DMS153 treated with DMSO at 0.1 percent for 48 hours (cell line): ENCODE results near the gene SPOCD1.

ENCODE experiments used
- DNase-seq: peaks from one replicate; lab custom pipeline; 2025; ENCODE audit not compliant: unreplicated experiment; lab: John Stamatoyannopoulos, UW

Gene SPOCD1

DNA sequence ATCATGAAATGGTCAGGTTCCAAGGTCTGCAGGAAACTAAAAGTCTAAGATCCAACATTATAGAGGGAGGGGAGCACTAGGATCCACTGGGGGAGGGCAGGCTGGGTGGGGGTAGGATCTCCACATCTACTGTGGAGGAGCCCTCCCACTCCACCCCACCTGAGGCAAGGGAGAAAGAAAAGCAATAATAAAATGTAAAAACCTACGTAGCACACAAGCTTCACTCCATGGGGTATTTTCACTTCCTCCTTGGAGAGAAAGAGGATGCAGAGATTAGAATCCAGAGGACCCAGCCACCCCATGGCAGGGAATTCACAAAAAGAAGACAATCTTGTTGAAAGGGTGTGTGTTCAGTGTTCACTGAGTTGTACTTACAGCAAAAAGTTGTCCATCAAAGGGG is 14.4 kb downstream of the SPOCD1 start:
- DNase-seq: no peak

DNA sequence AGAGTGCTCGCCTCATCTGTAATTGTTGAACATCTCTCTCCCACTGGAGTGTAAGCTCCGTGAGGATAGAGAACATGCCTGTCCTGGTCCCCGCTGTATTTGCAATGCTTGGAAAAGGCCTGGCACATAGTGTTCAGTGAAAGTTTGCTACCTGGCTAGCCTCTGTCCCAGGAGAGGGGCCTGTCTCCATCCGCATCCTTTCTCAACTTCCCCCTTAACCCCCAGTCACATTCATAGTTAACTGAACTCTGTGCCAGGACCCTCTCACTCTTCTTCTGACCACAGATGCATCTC is 15.2 kb downstream of the SPOCD1 start:
- no peak for DNase-seq

DNA sequence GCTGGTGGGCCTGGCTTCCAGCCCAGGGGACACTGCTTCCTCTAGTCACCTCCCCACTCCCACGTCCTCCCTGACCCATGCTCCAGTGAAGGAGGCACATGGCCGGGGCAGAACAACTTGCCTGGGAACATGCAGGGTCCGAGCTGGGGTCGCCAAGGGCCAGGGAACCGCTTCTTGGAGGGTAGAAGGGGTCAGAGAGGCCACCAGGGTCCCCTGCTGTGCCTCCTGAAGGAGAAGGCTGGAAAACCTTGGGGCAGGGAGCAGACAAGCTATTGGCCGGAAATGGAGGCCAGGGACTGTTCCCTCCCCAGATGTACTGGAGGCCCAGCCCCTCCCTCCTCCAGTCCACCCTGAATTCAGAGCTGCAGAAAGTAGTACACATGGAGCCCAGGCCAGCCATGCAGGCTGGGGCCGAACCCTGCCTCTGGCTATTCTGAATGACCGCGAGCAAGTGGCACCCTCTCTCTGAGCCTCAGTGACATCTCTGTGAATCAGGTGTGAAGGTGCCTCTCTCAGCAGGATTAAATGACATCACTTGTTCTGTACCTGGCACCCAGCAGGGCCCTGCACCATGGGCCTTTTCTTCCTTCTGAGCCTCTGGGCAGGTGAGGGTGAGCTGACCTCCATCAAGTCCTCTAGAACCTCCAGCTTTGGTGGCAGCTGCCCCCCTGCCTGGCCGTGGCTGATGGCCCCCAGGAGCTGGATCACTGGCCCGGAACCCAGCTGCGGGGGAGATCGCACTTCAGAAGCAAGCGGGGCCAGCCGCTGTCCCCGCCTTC is 15.7 kb downstream of the SPOCD1 start:
- DNase-seq: no peak

- no peak for DNase-seq
These were observed 16.5 kb downstream of the SPOCD1 start for GRCh38 chr1:31799196-31799894.

DNA sequence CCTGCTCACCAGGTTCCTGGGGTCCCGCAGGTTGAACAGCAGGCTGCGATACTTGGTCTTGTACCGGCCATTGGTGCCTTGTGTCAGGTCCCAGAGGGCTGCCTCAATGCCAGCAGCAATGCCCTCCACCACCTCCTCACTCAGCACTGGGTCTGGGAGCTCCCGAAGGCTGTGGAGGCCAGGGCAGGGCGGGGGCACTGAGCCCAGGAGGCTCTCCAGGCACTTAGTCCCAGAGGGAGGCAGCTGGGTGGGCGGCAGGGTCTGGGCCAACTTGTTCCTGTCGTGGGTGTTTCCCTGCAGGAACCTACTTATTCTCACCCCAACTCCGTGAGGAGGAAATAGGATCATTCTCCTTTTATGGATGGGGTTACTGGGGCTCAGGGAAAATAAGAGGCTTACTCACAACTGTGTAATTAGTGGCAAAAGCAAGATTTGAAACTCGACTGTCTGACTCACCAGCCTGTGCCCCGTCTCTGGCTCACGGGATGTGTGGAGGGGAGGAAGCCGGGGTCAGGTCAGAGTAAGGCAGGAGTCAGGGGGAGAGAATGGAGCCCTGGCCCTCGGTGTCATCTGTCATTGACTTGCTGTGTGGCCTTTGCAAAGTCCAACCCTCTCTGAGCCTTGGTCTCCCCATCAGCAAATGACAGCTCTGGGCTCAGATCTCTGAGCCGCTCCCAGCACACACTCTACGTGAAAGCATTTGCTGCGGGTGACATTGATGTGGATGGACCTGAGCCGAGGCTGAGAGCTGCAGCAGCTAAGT is 17.2 kb downstream of the SPOCD1 start:
- DNase-seq: no peak

- DNase-seq: no peak
These were observed 17.8 kb downstream of the SPOCD1 start for GRCh38 chr1:31798086-31798432.

- DNase-seq: no peak
These were observed 18.6 kb downstream of the SPOCD1 start for GRCh38 chr1:31797216-31797615.

DNA sequence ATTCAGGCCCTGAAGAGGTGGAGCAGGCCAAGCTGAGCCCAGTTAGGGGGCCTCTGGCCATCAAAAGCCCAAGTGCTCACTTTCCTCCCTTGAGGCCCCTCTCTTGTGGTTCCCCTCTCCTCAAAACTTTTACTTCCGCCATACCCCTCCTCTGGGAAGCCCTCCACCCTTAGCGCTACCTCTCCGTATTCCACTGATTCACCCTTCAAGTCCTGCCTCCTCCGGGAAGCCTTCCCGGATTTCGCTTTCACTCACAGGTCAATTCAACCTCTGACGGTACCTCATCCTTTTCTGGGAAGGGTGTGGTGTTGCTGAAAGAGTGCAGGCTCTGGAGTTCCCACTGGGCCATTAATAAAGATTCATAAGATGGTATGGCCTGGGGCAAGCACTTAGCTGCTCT is 19.1 kb downstream of the SPOCD1 start:
- DNase-seq: no peak

- peak; percentile 75 for DNase-seq
These were observed 19.8 kb downstream of the SPOCD1 start for GRCh38 chr1:31795801-31796621.

DNA sequence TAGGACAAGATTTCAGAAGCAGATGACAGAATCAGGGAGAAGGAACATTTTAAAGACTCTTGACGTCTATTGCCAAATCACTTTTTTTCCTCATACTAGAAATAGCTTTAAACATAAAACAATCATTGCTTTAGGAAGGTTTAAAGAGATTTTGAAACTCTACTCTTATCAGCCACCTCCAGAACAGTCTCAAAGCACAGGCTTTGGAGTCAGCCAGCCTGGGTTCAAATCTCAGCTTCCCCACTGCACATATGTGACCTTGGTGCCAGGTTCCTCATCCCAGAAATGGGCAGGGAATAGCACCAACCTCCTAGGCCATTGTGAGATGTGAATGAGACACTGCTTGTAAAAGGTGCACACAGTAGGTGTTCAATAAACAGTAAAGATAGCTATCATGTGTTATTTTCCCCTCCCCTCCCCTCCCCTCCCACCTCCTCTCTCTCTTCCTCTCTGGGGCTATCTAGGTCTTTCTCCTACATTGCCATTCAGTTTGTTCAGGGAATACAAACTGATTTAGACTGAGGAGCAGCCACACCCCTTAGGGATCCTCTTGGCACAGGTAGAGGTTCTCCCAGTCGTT is 20.6 kb downstream of the SPOCD1 start:
- no peak for DNase-seq

DNA sequence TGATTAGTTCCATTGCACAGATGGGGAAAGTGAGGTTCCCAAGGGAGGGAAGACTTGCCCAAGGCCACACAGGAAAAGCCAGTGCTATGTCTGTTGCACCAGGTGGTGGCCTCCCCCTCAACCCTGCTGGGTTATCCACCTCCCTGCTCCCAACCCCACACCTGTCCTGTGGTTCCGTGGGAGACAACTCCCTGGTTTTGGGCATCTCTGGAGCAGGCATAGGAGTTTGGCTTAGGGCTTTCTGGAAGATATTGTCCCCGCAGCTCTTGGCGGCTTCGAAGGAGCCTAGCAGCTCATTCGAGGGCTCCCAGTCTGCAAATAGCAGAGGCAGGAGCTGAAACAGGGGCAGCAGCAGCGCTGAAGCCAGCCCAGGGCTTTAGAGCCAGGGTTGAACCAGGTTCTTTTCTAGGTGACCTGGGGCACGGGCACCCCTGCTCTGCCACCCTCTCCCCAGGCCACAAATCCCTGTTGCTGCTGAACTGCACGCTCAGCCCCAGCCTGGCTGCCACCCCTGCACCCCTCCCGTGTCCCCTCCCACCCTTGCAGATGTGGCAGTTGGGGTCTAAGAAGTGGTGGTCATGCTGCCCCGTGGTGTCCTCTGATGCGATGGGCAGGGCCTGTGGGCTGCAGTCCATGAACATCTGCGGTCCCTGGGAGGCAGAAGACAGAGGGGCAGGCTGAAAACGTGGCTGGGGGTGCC is 22.1 kb downstream of the SPOCD1 start:
- DNase-seq: no peak

- DNase-seq: no peak
These were observed 22.7 kb downstream of the SPOCD1 start for GRCh38 chr1:31793086-31793485.

- no peak for DNase-seq
These were observed 23.3 kb downstream of the SPOCD1 start for GRCh38 chr1:31792541-31792940.

DNA sequence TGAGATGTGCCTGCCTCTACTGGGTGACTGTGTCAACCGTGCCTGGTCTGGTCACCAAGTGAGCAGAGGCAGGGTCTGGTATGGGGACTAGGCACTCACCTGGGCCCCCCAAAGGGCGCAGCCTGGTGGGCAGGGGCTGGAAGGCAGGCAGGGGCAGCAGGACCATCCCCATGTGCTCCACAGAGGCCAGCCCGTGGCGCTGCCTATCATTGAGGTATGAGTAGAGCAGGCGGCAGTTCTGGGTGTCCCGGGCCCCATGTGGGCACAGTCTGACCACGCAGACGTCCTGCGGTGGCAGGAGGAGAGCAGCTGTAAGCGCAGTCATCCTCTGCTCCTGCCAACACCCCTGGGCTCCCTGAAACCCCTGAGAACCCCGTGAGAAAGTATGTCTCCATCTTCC is 23.7 kb downstream of the SPOCD1 start:
- no peak for DNase-seq

DNA sequence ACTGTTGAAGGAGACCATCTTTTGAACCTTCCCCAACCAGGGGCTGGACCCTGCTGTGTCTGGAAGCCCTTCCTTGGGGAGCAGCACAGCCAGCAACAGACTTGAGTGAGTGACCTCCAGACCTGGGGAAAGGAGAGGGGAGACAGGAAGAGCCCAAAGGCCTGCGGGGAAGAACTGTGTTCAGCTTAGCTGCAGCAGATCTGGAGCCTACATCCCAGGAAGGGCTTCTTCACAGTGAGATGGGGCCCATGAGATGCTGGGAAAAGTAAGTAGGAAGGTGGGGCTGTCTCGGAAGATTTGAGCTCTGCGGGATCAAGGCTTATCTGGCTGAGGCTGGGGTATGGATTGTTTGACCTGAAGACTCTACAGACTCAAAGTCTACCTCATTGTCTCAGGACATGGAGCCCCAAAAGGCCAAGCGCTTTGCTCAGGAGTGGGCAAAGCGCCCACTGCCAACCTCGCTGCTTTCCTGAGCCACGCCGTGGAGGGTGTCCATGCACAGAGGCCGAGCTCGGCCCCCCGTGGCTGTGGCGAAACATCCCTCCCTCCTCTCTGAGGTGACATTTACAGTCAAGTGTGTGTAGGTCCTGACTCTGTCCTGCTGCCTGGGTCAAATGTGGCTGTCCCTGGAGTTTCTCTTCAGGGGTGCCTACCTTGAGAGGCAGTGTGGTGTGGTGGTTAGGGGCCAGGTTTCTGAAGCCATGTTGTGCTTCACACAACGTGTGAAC is 24.5 kb downstream of the SPOCD1 start:
- DNase-seq: no peak

GRCh38 chr1:31790641-31791091 is 25.2 kb downstream of the SPOCD1 start:
- DNase-seq: no peak

GRCh38 chr1:31790140-31790539 is 25.7 kb downstream of the SPOCD1 start:
- no peak for DNase-seq

GRCh38 chr1:31789259-31790065 is 26.4 kb downstream of the SPOCD1 start:
- peak; percentile 93 for DNase-seq

- DNase-seq: peak; percentile 82
These were observed 27.0 kb downstream of the SPOCD1 start for GRCh38 chr1:31788825-31789256.
